Testis (tissue), 2 donors: Measurements from ENCODE around the gene CDKAL1.

ENCODE experiments used
- CTCF ChIP-seq, 3 experiments: fragments of 450-650 bp in 2 of 3; fragments of 200-600 bp in 1 of 3; sonication (generic) in 1 of 3; IDR thresholded peaks; one replicate each; pipeline ENCODE4 v1.5.1; 2016 to 2019; ENCODE audit warnings: antibody characterized with exemption in 3 of 3, mild to moderate bottlenecking in 2 of 3, moderate library complexity in 1 of 3
- POLR2A ChIP-seq: fragments of 450-650 bp; IDR thresholded peaks from one replicate; pipeline ENCODE4 v1.6.1; 2017; ENCODE audit warnings: antibody characterized with exemption, mild to moderate bottlenecking, moderate library complexity

DNA sequence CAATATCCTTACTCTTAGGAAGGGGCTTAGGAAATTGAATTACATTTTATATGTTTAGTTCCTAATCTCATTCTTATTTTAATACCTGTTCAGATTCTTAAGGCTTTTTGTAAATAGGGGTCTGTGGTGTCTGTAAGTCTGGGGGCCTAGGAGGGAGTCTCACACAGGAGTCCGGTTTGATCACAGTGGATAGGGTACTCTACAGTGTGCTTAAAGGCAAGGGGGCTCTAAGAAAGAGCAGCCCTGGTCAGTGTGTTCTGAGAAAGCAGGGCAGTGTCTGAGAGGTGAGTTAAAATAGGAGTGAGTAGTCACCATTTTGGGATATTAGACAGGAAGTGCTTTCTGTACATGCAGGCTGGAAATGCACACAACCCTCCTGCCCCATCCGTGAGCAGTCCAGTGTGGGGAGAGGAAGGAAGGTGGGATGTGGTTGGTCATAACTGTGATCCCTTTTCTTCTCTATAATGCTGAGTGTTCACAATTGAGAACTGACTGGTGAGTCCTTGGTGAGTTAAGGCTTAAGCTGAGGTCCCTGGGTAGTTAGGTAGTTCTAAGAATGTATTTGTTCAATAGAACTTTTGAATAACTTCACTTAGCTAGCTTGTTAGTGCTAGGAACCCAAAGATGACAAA lies 50.0 kb downstream of the CDKAL1 start:
- no peak for TF ChIP-seq CTCF (IDR thresholded peaks at IDR 0.05)
- TF ChIP-seq POLR2A: no peak
